HS-27A (cell line): ENCODE data around the gene LHPP.

ENCODE experiments used
- DNase-seq: peaks from one replicate; pipeline ENCODE4 v3.0.0-alpha.2; 2012; ENCODE audit warnings: low read depth, missing footprints

LHPP gene

DNA sequence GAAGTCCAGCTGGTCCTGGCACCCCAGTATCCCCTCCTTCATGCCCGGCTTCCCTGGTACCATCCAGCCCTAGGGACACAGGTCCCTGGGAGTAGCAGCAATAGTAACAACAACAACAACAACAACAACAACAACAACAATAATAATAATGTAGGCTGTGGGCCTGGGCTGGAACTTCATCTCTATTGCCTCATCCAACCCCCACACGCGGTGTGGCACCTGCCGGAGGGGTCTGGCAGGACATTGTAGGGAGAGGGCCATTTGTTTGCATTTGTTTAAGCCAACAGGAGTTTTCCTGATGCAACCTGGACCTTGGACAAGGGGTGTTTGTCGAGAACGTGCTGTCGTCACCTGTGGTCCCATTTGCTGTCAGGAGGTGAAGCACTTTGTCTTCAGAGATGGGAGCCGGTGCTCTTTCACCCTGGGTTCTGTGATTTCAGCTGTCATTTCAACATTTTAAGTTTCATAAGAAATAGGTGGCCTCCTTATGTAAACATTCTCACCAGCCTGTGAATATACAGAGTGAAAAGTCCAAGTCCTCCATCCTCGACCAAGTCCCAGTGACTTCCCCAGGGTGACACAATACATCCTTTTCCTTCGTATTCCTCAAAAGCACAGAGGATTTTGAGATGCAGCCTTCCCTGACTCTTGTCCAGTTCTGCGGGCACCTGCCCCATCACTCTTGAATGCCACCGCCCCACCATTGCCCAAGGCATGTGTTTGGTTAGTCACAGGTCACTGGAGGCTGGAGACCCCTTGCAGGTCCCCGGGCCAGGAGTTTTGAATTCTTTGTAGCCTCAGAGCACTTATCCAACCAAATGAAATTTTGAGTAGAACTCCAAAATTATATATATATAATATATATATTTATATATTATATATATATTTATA lies 9.2 kb downstream of the LHPP start:
- DNase-seq = no peak

DNA sequence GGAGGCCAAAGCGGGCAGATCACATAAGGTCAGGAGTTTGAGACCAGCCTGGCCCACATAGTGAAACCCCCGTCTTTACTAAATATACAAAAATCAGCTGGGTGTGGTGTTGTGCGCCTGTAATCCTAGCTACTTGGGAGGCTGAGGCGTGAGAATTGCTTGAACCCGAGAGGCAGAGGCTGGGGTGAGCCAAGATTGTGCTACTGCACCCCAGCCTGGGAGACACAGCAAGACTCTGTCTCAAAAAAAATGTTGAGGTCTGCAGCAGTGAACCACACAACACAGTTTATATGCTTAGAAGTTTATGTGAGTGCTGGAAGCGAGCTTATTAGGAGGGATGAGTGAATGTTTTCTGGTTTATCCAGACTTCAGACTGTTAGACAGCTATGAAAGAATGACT lies 10.4 kb downstream of the LHPP start:
- DNase-seq = no peak

DNA sequence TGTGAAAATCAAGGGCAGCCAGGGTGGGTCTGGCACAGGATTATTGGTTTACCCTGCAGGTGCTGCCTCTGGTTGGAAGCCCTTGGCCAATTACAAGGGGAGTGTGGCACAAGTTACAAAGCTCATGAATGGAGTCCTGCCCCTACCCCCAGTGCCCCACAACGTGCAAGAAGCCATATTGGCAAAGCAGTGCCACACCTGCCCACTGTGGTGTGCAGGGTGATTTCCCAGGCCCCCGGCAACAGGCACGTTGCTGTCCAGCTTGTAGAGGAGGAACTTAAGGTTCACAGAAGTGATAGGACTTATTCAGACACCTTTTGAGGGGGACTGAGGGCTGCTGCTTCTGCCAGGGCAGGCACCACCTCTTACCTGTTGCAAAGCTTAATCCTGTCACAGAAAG lies 11.4 kb downstream of the LHPP start:
- DNase-seq = no peak

DNA sequence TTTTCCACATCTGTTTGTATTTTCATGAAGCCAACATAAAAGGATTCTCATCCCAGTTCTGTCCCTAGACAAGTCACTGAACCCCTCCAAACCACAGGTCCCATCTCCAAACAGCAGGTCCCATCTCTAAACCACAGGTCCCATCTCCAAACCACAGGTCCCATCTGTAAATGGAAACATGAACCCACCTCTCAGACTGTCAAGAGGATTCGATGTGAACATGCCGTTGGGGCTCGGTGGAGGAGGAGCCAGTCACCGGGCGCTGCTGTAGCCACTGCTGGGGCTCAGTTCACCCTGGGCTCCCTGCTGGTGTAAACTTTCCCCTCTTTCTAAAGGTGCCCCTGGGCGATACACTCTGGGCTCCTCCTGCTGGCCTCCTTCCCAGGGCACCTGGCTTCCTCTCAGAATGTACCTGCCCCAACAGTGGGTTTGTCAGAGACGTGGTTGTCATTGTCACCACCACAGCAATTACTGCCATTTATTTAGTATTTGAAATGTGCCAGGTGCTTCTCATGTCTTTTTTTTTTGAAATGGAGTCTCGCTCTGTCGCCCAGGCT lies 13.0 kb downstream of the LHPP start:
- no peak for DNase-seq

DNA sequence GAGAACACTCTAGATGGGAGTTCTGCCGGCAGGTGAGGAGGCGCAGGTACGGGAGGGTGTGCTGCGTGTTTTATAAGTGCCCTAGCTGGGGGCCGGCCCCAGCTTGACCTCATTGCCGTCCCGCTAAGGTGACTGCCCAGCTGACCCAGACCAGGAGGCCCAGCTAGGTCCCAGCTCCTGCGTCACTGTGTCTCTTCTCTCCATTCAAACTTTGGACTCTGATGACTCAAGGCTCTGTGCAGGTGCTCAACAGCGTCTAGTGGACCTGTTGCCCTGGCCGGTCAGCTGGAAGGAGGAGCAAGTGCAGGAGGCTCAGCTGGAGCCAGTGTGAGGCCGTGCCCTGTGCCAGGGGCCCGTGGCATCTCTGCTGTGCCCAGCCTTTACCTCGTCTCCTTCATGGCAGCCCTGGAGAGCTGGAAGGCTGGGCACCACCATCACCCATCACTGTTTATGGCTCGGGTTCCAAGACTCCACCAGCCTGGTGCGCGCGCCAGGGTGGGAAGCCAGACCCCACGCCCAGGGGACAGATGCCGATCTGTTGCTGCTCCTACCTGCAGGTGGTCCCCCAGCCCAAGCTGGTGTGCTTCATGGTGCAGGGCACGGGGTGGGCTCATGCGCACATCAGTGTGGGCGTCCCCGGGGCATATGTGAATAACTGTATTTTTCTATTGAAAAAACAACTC lies 14.6 kb downstream of the LHPP start:
- DNase-seq = no peak

DNA sequence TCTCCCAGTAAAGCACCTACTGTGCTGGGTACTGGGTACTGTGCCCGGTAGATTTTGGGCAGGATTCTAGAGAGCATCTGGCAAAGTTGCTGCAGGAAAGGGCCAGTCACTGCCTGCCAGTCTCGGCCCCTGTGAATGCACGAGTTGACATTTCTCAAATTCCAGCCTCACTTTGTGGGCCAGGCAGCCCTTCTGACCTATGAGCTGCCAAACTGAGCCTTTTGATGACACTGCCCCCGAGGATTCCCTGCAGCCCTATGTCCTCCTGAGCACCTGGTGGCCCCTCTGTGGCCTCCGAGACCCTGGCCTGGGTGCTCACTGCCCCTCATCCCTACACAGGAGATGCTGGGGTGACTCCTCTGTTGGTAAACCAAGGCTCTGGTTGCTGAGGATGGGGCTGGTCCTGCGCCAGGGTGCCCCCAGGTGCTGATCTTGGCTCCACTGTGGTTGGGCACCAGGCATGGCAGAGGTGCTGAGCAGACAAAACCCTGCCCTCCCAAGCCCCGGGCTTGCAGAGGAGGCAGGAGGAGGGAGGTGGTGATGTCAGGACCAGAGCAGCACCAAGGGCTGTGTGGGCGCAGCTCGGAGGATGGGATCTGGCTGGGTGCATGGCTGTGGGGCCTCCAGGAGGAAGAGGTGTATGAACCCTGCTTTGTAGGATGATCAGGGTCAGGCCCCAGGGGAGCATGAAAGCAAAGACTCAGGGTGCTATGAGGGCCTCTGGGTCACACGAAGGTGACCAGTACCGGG lies 16.2 kb downstream of the LHPP start:
- DNase-seq = no peak

DNA sequence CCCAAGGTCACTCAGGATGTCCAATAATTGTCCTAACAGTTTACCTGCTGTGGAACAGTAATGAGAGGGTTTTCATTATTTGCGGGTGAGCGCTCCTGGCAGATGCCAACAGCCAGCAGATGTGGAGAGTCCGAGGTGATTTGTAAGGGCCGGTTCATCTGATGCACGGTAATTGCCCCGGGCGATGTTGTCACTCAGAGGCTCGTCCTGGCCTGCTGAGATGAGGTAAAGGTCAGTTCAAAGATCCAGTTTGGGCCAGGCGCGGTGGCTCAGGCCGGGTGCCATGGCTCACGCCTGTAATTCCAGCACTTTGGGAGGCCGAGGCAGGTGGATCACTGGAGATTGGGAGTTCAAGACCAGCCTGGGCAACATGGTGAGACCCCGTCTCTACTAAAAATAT lies 16.9 kb downstream of the LHPP start:
- DNase-seq = no peak

DNA sequence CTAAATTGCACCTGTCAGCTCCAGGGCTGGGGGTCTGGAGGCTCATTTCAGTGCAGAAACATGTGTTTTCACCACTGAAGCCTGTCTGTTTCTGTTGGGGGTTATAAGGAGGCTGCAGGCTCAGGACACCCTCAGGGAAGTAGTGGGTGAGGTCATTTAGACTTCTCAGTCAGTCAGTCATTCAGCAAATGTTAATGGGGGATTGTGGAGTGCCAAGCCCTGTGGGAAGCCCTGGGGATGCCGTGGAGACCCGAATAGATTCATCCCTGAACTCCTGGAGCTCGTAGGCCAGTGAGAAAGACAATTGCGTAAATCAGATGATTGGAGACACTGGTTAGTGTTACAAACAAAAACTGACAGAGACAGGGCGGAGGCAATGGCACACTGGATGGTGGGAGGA lies 19.2 kb downstream of the LHPP start:
- DNase-seq = no peak

DNA sequence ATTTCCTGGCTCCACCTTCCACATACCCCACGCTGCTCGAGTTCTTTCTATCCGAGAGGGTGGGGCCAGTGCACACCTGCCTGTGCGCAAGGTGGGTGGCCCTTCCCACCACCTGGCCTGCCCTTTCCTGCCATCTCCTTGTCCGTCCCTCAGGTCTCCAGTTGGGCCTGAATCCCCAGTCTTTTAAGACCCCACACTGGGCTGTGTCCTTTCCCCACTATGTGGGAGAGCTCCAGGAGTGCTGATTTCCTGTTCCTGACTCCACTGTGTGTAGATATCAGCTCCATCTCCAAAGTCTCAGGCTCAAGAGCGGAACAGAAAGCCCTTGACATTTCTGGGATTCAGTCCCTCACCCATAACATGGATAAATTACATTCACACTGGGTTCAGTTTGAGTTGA lies 20.1 kb downstream of the LHPP start:
- no peak for DNase-seq

DNA sequence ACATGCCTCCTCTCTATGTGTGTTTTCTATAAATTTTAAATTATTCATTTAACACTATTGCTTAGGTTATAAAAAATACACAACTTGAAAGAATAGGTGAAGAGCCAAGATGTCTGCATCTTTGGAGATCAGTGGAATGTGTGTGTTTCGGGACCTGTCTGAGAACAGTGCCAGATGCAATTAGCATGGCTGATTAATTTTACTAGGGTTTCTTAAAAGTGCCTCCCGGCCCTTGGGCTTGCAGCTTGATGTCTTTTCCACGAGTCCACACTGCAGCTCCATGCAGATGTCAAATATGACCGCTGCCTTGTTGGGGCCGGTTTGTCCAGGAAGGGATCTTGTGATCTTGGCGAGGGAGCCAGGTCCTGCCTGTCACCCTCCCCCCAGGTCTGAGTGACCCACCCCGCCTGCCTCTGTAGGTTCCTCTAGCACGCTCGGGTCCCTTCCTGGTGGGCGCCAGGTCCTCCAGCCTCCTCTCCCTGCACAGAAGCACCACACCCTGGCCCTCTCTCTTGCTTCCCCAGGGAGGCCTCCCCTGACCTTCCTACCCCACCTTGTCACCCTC lies 20.7 kb downstream of the LHPP start:
- no peak for DNase-seq

DNA sequence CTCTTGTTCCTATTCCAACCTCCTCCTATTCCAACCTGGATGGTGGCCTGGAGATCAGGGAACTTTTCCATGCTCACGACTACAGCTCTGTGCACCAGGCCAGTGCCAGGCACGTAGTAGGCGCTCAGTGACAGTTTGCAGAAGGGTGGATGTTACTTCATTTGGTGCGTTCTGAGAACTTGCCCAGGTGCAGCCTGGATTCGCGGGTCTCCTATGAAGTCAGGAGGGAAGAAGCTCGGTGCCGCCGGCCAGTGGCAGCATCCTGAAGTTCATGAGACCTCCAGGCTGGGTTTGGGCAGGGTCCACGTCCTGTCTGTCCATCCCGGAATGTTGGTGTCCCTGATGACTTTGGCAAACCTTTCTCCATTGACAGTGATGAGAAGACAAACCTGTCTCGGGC lies 21.3 kb downstream of the LHPP start:
- no peak for DNase-seq

DNA sequence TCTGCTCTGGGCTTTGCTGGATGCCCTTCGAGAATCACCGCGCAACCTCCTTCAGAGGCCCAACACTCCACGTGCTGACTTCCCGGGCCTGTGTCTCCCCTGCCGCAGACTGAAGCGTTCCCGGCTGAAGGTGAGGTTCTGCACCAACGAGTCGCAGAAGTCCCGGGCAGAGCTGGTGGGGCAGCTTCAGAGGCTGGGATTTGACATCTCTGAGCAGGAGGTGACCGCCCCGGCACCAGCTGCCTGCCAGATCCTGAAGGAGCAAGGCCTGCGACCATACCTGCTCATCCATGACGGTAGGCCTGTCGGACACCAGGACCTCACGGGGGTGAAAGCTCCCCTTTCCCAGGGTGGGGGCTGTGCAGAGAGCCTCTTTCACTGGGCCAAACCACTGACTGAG lies 22.4 kb downstream of the LHPP start:
- DNase-seq = no peak

DNA sequence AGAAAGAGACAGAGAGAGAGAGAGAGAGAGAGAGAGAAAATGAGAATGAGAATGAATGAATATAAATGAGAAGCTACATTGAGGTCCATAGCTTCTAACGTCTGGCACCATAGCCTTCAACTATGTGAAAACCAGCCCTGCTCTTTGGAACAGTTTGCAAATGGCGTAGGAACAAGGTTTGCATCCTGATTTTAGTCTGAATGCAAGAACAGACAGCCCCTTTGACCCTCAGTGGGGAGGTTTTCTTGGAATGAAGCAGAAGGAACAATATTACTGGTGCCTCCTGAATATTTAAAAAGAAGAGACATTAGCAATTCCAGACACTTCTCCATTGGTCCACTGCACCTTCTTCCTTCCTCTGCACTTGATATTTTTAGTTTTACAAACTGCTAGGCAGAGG lies 23.0 kb downstream of the LHPP start:
- no peak for DNase-seq

DNA sequence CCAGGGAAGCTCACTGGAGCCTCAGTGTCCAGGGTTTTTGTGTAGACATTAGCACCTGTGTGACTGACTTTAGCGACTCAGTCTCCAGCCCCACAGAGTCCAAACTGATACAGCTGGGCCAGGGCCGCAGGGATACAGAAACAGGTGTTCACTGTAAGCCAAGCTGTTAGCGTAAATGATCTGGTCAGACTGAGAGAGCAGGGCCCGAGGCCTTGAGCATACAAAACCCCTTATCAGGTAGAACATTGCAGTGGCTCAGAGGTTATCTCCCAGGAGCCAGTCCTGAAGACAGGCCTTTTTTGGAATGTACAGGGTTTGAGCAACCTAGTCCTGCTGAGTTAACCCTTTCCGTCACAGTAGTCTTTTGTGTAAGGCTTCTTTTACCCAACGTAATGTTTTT lies 25.0 kb downstream of the LHPP start:
- DNase-seq = no peak

DNA sequence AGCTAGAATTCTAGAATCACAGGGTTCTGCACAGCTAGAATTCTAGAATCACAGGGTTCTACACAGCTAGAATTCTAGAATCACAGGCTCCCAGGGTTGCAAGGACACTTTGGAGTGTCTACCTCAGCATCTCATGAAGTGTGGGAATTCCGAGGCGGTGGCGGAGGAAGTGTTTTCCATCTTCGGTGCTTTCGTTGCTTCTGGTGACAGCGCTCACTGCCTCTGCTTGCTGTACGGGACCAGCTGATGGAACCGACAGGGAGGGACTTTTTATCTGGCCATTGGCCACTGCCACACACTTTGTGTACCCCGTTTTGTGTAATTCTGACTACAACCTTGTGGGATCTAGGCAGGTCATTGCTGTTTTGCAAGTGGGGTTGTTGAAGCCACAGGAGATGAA lies 29.5 kb downstream of the LHPP start:
- no peak for DNase-seq

DNA sequence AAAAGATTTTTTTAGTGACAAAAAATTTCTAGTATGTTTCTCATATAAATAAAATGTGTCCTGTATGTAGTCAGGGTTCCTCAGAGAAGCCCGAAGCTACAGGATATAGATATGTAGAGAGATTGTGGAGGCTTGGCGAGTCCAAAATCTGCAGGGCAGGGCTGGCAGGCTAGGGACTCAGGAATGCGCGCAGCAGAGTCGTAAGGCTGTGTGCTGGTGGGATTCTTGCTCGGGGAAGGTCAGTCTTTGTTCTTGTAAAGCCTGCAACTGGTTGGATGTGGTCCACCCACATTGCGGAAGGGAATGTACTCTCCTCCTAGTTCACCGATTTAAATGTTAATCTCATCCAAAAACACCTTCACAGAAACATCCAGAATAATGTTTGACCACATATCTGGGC lies 30.6 kb downstream of the LHPP start:
- DNase-seq = no peak

DNA sequence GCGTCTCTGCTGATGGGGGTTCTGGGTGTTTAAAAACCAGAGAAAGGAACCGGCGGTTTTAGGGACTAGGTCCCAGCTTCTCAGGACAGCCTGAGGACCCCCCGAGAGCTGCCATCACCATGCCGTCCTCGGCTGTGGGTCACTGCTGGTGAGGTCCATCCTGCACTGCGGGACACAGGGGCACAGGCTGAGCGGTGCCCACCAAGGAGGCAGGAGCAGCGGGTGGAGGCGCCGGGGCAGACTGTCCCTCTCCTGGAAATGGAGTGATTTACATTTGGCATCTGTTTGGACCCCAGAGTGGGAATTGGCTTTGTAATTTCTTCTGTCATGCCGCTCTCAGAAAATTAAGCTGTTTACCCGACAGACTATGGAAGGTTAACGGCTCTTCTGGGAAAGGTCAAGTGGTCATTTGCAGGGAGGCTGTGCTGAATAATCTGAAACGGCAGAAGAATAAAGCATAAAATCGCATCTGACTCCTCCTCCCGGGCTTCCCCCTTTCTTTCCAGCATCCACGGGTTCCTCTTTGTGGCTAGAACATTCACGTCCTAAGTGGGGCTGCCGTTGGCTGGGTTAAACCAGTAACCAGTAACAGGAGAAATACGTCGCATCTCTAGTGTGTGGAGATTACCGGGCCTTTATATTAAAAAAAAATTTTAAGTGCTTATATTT lies 31.7 kb downstream of the LHPP start:
- no peak for DNase-seq

DNA sequence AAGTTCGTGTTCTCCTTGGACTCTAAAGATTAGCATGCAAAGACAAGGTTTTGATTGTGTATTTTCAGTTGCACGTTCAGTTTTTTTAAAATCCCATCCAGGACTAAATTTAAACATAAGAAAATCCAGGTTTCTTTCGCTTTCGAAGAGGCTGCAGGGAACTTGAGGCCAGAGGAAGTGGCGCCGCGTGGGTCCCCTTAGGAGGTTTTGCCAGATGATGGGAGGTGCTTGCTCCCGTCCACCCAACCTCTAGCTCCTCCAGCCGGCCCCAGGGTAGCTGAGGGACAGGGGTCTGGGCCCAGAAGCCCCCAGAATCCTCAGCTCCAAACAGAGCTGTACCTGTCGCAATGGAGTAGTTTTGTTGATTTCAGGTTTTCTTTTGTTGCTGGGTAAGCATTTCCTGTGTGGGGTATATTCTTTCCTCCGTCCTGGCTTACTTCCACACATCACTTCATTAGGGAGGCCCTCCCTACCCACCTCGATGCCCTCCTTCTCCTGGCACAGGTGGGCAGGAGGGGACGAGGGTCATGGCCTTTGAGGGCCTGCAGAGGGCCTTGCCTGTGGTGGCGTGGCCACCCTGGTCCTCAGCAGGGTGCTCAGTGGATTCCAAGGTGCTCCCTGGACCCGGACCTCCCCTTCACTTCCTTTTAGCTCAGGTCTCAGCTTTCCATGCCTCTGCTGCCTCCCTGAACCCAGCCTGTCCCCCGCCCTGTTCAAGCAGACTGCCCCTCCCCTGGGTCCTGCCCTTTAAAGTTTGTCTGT lies 32.6 kb downstream of the LHPP start:
- no peak for DNase-seq

DNA sequence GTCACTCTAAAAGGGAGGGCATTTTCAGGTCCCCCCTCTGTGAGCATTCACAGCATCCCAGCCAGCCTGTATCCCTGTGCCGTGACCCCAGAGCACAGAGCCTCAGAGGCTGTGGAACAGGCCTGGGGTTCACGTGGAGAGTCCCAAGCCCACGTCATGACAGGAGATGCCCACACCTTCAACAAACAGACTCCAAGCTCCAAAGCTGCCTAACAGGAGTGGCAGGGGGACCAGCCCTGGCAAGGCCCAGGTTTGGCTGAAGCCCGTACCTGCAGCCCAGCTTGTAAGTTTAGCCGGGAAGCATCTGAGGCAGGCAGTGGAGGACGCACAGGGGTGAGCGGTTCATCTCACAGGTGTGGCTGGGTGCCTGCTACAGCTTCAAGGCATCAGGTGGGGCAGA lies 33.5 kb downstream of the LHPP start:
- DNase-seq = no peak

DNA sequence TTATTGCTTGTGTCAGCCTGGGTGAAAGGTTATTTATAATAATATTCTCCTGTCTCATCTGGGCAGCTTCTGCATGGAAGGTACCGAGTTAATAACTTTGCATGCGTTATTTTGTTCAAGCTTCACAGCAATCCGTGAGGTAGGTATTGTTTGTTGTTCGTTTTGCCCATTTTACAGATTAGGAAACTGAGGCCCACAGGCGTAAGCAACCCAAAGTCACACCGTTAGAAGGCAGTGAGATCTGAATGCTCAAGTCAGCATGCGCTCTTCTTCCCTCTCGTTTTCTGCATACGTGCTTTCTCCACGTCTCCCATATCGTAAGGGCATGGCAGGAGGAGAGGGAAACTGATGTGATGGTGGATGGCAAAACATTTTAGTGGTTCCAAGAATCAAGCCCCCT lies 34.1 kb downstream of the LHPP start:
- no peak for DNase-seq

DNA sequence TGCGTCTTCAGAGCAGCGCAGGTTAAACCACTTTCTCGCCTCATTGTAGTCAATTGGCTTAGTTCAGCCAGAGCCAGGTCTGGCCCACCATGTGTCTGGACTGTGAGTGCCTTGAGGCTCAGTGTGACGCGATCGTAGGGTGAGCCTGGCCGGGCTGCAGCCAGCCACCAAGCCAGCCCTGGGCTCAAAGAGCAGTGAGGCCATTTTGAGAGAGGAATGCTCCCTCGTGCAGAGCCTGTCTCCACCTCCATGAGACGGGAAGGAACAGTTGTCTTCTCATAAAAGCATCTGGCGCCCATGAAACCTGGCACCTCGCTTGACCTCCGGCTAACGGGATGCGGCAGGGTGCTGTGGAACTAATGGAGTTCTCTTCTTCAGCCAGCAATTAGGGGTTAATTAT lies 34.5 kb downstream of the LHPP start:
- no peak for DNase-seq
